Glutamatergic neuron (in vitro differentiated cells): ENCODE data around the gene CFAP20DC. TPM values are rescaled to one million over a fixed set of nuclear protein-coding genes. Genes with fewer than 3 reads are reported as not detected.
"Not testable (repeated sequence)": the region's sequence is repeated elsewhere in the genome, so short reads cannot be mapped to it uniquely, and the experiment has no call there.

Experiments
- DNase-seq: peaks from one replicate; pipeline ENCODE4 v3.0.0; 2022
- H3K27ac Mint-ChIP-seq: one replicate; pipeline ENCODE4 v1.8.0; 2020; ENCODE audit warnings: mild to moderate bottlenecking, mixed read lengths, inconsistent platforms; ENCODE audit not compliant: unreplicated experiment
- H3K27me3 Mint-ChIP-seq: one replicate; pipeline ENCODE4 v1.8.0; 2020; ENCODE audit warnings: mild to moderate bottlenecking, moderate library complexity, mixed read lengths, inconsistent platforms; ENCODE audit not compliant: unreplicated experiment
- H3K36me3 Mint-ChIP-seq: one replicate; pipeline ENCODE4 v1.8.0; 2020; ENCODE audit warnings: mild to moderate bottlenecking, mixed read lengths, inconsistent platforms; ENCODE audit not compliant: unreplicated experiment
- H3K4me1 Mint-ChIP-seq: one replicate; pipeline ENCODE4 v1.8.0; 2020; ENCODE audit warnings: mild to moderate bottlenecking, low read depth, mixed read lengths, inconsistent platforms; ENCODE audit not compliant: unreplicated experiment
- H3K4me3 Mint-ChIP-seq: one replicate; pipeline ENCODE4 v1.8.0; 2020; ENCODE audit warnings: mild to moderate bottlenecking, mixed read lengths, inconsistent platforms; ENCODE audit not compliant: unreplicated experiment
- H3K9me3 Mint-ChIP-seq: one replicate; pipeline ENCODE4 v1.8.0; 2020; ENCODE audit warnings: mild to moderate bottlenecking, moderate library complexity, mixed read lengths, inconsistent platforms; ENCODE audit not compliant: unreplicated experiment
- total RNA-seq: library from RNA; stranded (reverse); fragmentation: NEBNext Ultra II Directional; extraction: Animal tissue kit (Norgen Biotek cat#: 25700); gene quantifications from one replicate; pipeline ENCODE4 v1.2.1, GENCODE V29; 2021; ENCODE audit not compliant: unreplicated experiment
- TF ChIP-seq, protein P1 (sequence below): fragments of 200-600 bp; sonication (generic); IDR thresholded peaks from one replicate; pipeline ENCODE4 v1.5.0; 2021; ENCODE audit not compliant: partially characterized antibody, unreplicated experiment

Gene CFAP20DC
- total RNA-seq, 1 donor from 2014 or later = 8.4 TPM

- H3K9me3 Mint-ChIP-seq = peaks cover 7% of the 10 kb centered on the region
- DNase-seq = no peak
- peaks cover 11% of the 10 kb centered on the region for H3K36me3 Mint-ChIP-seq
- no peak overlapping the region for H3K27ac Mint-ChIP-seq
- no peak overlapping the region for H3K4me3 Mint-ChIP-seq
- TF ChIP-seq, protein P1, sequence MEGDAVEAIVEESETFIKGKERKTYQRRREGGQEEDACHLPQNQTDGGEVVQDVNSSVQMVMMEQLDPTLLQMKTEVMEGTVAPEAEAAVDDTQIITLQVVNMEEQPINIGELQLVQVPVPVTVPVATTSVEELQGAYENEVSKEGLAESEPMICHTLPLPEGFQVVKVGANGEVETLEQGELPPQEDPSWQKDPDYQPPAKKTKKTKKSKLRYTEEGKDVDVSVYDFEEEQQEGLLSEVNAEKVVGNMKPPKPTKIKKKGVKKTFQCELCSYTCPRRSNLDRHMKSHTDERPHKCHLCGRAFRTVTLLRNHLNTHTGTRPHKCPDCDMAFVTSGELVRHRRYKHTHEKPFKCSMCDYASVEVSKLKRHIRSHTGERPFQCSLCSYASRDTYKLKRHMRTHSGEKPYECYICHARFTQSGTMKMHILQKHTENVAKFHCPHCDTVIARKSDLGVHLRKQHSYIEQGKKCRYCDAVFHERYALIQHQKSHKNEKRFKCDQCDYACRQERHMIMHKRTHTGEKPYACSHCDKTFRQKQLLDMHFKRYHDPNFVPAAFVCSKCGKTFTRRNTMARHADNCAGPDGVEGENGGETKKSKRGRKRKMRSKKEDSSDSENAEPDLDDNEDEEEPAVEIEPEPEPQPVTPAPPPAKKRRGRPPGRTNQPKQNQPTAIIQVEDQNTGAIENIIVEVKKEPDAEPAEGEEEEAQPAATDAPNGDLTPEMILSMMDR = no peak
- no peaks in the 10 kb centered on the region for H3K4me1 Mint-ChIP-seq
- H3K27me3 Mint-ChIP-seq = no peaks in the 10 kb centered on the region
Observed at GRCh38 chr3:58900386-58900785, 149.4 kb downstream of the CFAP20DC start.

DNA sequence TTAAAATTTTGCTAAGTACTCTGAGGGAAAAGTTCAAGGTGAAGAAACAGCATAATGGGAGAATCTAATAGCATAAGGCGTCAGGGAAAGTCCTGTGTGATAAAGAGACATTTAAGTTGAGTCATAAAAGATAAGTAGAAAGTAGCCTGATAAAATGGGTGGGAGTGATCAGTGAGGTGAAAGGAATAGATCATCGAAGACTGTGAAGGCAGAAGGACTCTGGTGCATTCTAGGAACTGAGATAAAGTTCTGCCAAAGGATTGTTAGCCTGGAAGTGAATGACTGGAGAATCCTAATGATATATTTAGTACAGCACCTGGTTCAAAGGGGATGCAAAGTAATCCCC lies 149.9 kb downstream of the CFAP20DC start:
- no peak overlapping the region for H3K4me3 Mint-ChIP-seq
- H3K4me1 Mint-ChIP-seq = no peaks in the 10 kb centered on the region

DNA sequence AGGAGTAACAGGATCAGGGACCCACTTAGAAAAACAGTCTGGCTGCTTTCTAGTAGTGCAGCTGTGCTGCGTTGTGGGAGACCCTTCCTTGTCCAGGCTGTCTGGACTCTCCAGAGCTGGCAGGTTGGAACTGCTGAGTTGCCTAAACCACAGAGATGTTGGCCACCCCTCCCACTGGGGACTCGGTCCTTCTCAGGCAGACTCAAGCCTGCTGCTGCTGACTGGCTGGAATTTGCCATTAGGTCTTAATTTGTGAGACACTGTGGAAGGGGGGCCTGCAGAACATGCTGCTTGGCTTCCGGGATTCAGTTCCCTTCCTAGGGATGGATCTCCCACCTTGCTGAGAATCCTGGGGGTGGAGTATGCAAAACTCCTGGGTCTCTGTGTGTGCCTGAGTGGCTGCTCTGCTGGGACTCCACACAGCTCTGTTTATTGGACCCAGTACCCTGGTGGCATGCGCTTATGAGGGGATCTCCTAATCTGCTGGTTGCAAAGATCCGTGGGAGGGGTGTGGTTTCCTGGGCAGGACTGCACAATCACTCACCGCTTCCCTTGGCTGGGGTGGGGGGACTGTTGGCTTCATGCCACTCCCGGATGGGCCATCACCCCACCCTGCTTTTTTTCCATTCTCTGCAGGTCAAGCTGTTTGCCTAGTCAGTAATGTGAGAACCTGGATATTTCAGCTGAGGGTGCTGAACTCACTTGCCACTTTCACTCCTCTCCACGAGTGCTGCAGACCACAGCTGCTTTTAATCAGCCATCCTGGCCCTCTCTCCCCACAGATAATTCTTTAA lies 150.5 kb downstream of the CFAP20DC start:
- no peaks in the 10 kb centered on the region for H3K4me1 Mint-ChIP-seq
- no peak for DNase-seq
- H3K27me3 Mint-ChIP-seq = no peaks in the 10 kb centered on the region
- peaks cover 10% of the 10 kb centered on the region for H3K9me3 Mint-ChIP-seq
- H3K36me3 Mint-ChIP-seq = peaks cover 11% of the 10 kb centered on the region
- no peak overlapping the region for H3K27ac Mint-ChIP-seq
- TF ChIP-seq, protein P1 = no peak
- no peak overlapping the region for H3K4me3 Mint-ChIP-seq

More for the DNA sequence above, 149.9 kb downstream of the CFAP20DC start:
- H3K27ac Mint-ChIP-seq = no peak overlapping the region
- TF ChIP-seq, protein P1 = no peak
- no peaks in the 10 kb centered on the region for H3K27me3 Mint-ChIP-seq
- peaks cover 10% of the 10 kb centered on the region for H3K9me3 Mint-ChIP-seq
- no peak for DNase-seq
- peaks cover 11% of the 10 kb centered on the region for H3K36me3 Mint-ChIP-seq

- Mint-ChIP-seq H3K4me1 (no peaks in the 10 kb centered on the region), H3K27me3 (peaks cover 2% of the 10 kb centered on the region), H3K36me3 (peaks cover 11% of the 10 kb centered on the region), H3K4me3 (no peak overlapping the region), H3K27ac (no peak overlapping the region), H3K9me3 (peaks cover 10% of the 10 kb centered on the region)
- DNase-seq = no peak
- TF ChIP-seq, protein P1 = no peak
Observed at GRCh38 chr3:58898513-58898912, 151.3 kb downstream of the CFAP20DC start.

GRCh38 chr3:58897646-58898045 lies 152.2 kb downstream of the CFAP20DC start:
- Mint-ChIP-seq H3K9me3 (peaks cover 10% of the 10 kb centered on the region), H3K36me3 (peaks cover 13% of the 10 kb centered on the region), H3K4me1 (no peaks in the 10 kb centered on the region), H3K4me3 (no peak overlapping the region), H3K27ac (no peak overlapping the region), H3K27me3 (peaks cover 2% of the 10 kb centered on the region)
- DNase-seq = no peak
- TF ChIP-seq, protein P1 = no peak

DNA sequence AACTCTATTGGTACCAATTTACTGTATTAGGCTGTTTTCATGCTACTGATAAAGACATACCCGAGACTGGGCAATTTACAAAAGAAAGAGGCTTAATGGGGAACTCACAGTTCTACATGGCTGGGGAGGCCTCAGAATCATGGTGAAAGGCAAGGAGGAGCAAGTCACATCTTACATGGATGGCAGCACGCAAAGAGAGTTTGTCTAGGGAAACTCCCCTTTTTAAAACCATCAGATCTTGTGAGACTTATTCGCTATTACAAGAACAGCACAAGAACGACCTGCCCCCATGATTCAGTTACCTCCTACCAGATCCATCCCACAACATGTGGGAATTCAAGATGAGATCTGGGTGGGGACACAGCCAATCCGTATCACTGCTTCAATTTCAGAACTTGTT lies 154.1 kb downstream of the CFAP20DC start:
- H3K27ac Mint-ChIP-seq, H3K27me3 Mint-ChIP-seq, H3K4me1 Mint-ChIP-seq, DNase-seq, H3K4me3 Mint-ChIP-seq: not testable (repeated sequence)
- Mint-ChIP-seq H3K36me3 (peaks cover 17% of the 10 kb centered on the region), H3K9me3 (peaks cover 12% of the 10 kb centered on the region)

DNA sequence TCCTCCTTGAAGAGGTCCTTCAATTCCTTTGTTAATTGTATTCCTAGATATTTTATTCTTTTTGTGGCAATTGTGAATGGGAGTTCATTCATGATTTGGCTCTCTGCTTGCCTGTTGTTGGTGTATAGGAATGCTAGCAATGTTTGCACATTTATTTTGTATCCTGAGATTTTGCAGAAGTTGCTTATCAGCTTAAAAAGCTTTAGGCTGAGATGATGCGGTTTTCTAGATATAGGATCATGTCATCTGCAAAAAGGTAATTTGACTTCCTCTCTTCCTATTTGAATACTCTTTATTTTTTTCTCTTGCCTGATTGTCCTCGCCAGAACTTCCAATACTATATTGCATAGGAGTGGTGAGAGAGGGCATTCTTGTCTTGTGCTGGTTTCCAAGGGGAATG lies 157.3 kb downstream of the CFAP20DC start:
- H3K4me3 Mint-ChIP-seq, DNase-seq, H3K27me3 Mint-ChIP-seq, H3K27ac Mint-ChIP-seq, H3K4me1 Mint-ChIP-seq: not testable (repeated sequence)
- Mint-ChIP-seq H3K36me3 (peaks cover 17% of the 10 kb centered on the region), H3K9me3 (peaks cover 12% of the 10 kb centered on the region)
